ENCODE data around the gene B4GALNT1. TPM values are rescaled to one million over a fixed set of nuclear protein-coding genes. Genes with fewer than 3 reads are reported as not detected.

B4GALNT1 gene
- total RNA-seq, 2 donors from 2014 or later, result 1.5 to 3.6 TPM

DNA sequence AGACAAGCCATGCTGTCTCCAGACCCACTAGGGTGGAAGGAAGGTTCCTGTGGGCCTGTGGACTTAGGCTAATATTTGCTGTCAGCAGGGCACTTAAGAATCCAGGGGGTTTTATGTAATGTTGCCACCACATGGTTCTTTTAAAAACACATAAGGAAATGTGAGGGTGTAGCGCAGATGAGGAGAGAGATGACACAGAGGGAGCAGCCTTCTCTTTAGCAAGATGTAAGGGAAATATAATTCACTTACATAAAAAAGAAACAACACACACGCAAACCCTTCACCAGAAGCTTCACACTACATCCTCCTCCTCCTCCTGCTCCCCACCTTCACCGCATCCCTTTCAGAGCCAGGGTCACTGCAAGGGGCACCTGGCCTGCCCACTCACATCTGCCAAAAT is 46.9 kb downstream of the B4GALNT1 start:
- Mint-ChIP-seq H3K27me3 (peaks cover 5 to 7% of the 10 kb centered on the region in 2 donors), H3K27ac (no peak overlapping the region), H3K36me3 (no peaks in the 10 kb centered on the region), H3K9me3 (no peaks in the 10 kb centered on the region), H3K4me1 (ENCODE audit: low read depth in 2 of 2) (peaks cover 11 to 12% of the 10 kb centered on the region in 2 donors), H3K4me3 (no peak overlapping the region)
- DNase-seq (ENCODE audit: low spot score) (no peak), ATAC-seq (no peak)

DNA sequence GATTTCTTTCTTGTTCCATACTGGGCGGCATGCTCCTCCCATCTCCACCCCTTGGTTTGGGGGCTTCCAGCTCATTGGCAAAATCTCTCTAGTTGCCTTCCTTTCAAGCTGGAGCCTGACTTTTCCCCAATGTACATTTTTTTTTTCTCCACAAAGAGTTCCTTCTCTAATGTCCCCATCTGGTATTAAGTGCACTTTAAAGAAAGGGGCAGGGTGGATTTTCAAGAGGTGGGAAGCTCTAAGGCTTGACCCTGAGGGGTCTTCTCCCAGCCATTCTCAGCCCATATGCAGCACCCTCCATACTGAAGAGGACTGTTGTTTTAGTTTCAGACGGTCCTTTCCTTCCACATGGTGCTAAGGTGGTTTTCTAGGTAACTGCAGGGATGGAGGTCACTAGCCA is 47.8 kb downstream of the B4GALNT1 start:
- Mint-ChIP-seq H3K9me3 (no peaks in the 10 kb centered on the region), H3K4me3 (no peak overlapping the region), H3K4me1 (ENCODE audit: low read depth in 2 of 2) (peaks cover 5 to 6% of the 10 kb centered on the region in 2 donors), H3K27me3 (peaks cover 5 to 7% of the 10 kb centered on the region in 2 donors), H3K36me3 (no peaks in the 10 kb centered on the region), H3K27ac (no peak overlapping the region)
- ATAC-seq (no peak), DNase-seq (ENCODE audit: low spot score) (no peak)

DNA sequence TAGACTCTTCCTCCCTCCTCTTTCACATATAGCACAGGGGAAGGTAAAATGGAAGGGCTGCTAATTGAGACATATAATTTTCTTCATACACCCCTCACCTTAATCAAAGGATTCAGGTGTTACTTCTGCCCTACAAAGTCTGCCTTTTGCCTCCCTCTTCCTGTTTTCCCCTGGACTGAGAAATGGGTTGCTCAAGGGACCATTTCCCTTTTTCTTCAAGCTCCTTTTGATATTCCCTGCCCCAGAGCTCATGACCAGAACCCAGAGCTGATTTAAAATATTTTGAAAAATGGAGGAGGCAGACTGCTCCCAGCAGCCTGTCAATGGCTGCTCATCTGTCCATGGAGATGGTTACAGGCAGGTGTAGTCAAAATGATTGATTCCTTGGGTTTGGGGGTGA is 48.3 kb downstream of the B4GALNT1 start:
- no peak overlapping the region for H3K27ac Mint-ChIP-seq
- DNase-seq (ENCODE audit: low spot score) (no peak), ATAC-seq (no peak)
- no peaks in the 10 kb centered on the region for H3K9me3 Mint-ChIP-seq
- H3K36me3 Mint-ChIP-seq, result no peaks in the 10 kb centered on the region
- peaks cover 5 to 7% of the 10 kb centered on the region in 2 donors for H3K27me3 Mint-ChIP-seq
- no peak overlapping the region for H3K4me3 Mint-ChIP-seq
- peaks cover 5 to 6% of the 10 kb centered on the region in 2 donors for H3K4me1 Mint-ChIP-seq (ENCODE audit: low read depth in 2 of 2)

DNA sequence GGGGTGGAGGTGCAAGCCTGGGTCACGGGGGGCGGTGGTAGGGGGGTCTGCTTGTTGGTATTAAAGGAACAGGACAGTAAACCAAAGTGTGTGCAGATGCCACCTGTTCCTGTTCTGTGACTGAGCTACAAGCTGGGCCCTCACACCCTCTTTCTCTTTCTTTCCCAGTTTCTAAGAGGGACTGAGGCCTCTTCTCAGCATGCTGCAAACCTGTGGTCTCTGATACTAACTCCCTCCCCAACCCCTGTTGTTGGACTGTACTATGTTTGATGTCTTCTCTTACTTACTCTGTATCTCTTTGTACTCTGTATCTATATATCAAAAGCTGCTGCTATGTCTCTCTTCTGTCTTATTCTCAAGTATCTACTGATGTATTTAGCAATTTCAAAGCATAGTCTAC is 49.0 kb downstream of the B4GALNT1 start:
- H3K9me3 Mint-ChIP-seq, result no peaks in the 10 kb centered on the region
- peaks cover 5 to 7% of the 10 kb centered on the region in 2 donors for H3K27me3 Mint-ChIP-seq

DNA sequence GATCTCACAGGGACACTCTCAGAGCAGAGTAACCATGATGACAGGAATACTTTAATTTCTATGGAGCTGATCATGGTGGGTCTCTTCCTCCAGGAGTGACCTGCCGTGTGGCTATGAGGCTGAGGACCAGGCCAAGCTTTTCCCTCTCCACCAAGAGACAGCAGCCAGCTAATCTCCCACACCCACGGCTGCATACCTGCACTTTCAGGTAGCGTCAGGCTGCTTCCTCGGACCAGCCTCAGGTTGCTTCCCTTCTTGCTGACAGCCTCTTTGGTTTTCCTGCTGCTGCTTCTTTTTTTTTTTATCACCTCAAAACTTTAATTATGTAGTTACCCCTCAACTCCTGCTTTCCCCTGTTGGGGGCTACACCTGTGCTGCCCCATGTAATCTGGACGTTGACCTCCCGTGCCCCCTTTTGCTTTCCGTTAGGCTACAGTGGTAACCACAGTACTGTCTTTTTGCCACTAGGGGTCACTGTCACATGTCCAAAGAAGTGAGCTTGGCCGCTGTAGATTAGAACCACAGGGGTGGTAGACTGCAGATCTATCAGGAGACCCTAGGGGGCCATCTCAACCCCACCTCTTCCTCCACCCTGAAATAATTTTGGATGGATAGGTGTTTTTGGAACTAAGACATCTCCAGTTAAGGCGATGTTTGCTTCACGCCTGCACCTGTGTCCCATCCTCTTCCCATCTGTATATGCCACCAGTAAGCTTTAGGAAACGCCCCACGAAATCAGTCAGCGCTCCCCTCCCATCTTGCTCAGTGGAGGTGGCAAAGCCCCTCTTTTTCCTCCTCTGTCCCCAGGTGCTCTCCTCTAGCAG is 49.8 kb downstream of the B4GALNT1 start:
- Mint-ChIP-seq H3K9me3 (no peaks in the 10 kb centered on the region), H3K36me3 (no peaks in the 10 kb centered on the region), H3K4me1 (ENCODE audit: low read depth in 2 of 2) (peaks cover 5 to 6% of the 10 kb centered on the region in 2 donors), H3K4me3 (no peak overlapping the region), H3K27me3 (peaks cover 5 to 7% of the 10 kb centered on the region in 2 donors), H3K27ac (no peak overlapping the region)
- peak; percentile 95 for ATAC-seq
- peak; percentile 81 for DNase-seq (ENCODE audit: low spot score)

More for the DNA sequence above, 49.0 kb downstream of the B4GALNT1 start:
- DNase-seq (ENCODE audit: low spot score) (no peak), ATAC-seq (no peak)
- Mint-ChIP-seq H3K36me3 (no peaks in the 10 kb centered on the region), H3K4me3 (no peak overlapping the region), H3K4me1 (ENCODE audit: low read depth in 2 of 2) (peaks cover 5 to 6% of the 10 kb centered on the region in 2 donors), H3K27ac (no peak overlapping the region)

DNA sequence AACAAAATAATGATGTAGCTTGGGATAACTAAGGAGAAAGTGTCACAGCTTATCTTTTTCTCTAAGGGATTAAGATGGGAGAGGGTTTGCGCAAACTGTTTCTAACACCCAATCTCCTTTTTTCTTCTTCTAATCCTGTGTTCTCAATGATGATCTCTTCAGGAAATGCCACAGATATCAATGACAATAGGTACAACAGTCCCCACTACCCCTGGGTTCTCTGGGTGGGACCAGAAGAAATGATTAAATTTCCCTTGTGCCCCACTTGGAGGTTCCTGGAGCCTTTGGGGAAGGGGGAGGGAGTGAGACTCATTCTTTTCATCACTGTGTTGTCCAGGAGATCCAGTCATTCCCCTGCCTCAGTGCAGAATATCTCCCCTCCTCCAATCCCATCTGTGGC is 50.6 kb downstream of the B4GALNT1 start:
- no peaks in the 10 kb centered on the region for H3K9me3 Mint-ChIP-seq
- no peaks in the 10 kb centered on the region for H3K36me3 Mint-ChIP-seq
- DNase-seq (ENCODE audit: low spot score), result no peak
- peaks cover 5 to 6% of the 10 kb centered on the region in 2 donors for H3K4me1 Mint-ChIP-seq (ENCODE audit: low read depth in 2 of 2)
- no peak overlapping the region for H3K27ac Mint-ChIP-seq
- no peak for ATAC-seq
- no peak overlapping the region for H3K4me3 Mint-ChIP-seq
- H3K27me3 Mint-ChIP-seq, result peaks cover 5 to 7% of the 10 kb centered on the region in 2 donors

DNA sequence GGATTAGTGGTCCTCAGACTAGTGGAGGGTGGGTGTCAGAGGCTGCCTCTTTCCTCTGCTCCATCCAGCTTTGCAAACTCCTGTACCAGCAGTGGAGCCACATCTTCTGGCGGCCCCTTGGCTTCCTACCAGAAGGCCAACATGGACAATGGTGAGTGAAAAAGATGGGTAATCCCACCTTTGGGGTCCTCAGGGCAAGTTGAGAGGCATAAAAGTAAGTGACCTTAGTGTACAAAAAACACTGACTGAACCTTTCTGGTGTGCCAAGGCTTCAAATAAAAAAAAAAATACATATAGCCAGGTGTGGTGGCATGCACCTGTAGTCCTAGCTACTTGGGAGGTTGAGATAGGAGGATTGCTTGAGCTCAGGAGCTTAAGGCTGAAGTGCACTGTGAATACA is 51.2 kb downstream of the B4GALNT1 start:
- Mint-ChIP-seq H3K4me1 (ENCODE audit: low read depth in 2 of 2) (peaks cover 5 to 6% of the 10 kb centered on the region in 2 donors), H3K4me3 (no peak overlapping the region), H3K27me3 (peaks cover 5 to 7% of the 10 kb centered on the region in 2 donors), H3K36me3 (no peaks in the 10 kb centered on the region), H3K27ac (no peak overlapping the region), H3K9me3 (no peaks in the 10 kb centered on the region)
- ATAC-seq (no peak), DNase-seq (ENCODE audit: low spot score) (no peak)

DNA sequence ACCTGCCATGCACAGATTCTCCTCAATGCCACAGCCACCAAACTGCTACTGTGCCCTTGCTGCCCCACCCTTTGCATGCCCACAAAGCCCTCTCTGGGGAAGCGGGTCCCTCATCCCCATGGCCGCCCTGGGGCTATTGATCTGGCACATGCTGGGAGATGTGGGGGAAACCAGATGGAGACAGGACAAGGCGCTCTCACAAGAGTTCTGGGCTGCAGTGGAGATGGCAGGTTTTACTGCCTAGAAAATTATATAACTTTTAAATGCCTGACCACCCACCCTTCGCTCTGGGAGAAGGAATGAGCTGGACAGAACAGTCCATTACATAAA is 52.6 kb downstream of the B4GALNT1 start:
- Mint-ChIP-seq H3K9me3 (no peaks in the 10 kb centered on the region), H3K27ac (no peak overlapping the region), H3K4me1 (ENCODE audit: low read depth in 2 of 2) (peaks cover 5 to 6% of the 10 kb centered on the region in 2 donors), H3K27me3 (peaks cover 7 to 10% of the 10 kb centered on the region in 2 donors), H3K36me3 (no peaks in the 10 kb centered on the region), H3K4me3 (no peak overlapping the region)
- DNase-seq (ENCODE audit: low spot score), result no peak
- no peak for ATAC-seq

DNA sequence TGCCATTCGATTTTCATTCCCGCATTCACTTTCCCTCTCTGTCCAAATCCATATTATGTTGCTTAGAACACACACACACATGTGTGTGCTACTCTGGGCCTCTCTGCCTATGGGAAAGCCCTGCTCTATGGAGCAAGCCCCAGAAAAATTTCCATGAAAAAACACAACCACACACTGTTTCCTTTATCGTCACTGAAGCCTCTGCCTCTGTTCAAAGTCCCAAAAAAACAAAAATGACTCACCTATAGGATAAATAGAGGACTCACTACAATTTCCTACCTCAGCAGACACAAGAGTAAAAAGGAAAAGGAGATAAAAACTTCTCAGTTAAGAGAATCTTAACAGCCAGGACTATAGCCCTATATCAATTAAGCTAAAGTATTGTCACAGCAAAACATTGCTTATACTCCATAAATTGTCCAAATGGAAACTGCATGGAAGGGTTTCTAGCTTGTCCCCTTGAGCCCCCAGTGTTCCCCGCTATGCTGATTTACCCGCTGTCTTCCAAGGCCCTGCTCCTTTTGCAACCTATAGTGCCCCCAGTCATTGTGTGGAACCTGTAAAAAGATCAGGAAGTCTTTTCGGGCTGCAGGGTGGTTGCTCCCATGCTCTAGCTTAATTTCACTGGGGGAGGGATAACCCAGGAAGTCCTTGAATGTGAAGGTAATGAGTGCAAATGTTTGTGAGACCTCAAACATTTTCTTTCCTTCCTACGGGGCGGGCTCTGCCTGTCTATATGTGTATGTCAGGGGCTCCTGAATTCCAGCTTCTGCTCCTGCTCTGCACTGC is 53.1 kb downstream of the B4GALNT1 start:
- H3K4me1 Mint-ChIP-seq (ENCODE audit: low read depth in 2 of 2), result peaks cover 5 to 6% of the 10 kb centered on the region in 2 donors
- no peak overlapping the region for H3K4me3 Mint-ChIP-seq
- no peaks in the 10 kb centered on the region for H3K9me3 Mint-ChIP-seq
- ATAC-seq (no peak), DNase-seq (ENCODE audit: low spot score) (no peak)
- H3K36me3 Mint-ChIP-seq, result no peaks in the 10 kb centered on the region
- peaks cover 7 to 11% of the 10 kb centered on the region in 2 donors for H3K27me3 Mint-ChIP-seq
- H3K27ac Mint-ChIP-seq, result no peak overlapping the region

DNA sequence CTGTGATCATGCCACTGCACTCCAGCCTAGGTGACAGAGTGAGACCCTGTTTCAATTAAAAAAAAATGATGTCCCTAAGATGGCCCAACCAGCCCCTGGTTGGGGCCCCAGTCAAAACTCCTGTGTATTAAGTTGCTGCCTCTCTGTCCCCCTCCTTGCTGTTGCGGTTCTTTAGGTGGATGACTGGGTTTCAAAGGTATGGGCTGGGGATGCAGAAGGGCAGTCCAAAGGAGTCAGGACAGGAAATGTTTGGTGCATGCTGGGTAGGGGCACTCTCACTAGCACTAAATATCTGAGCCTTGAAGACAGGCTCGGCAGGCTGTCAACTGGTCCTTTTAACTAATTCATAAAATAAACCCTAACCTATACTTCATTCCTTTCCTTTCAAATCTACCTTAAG is 54.0 kb downstream of the B4GALNT1 start:
- Mint-ChIP-seq H3K27me3 (peaks cover 7 to 11% of the 10 kb centered on the region in 2 donors), H3K4me3 (no peak overlapping the region), H3K36me3 (no peaks in the 10 kb centered on the region), H3K9me3 (no peaks in the 10 kb centered on the region), H3K4me1 (ENCODE audit: low read depth in 2 of 2) (peaks cover 5 to 6% of the 10 kb centered on the region in 2 donors), H3K27ac (no peak overlapping the region)
- DNase-seq (ENCODE audit: low spot score) (no peak), ATAC-seq (no peak)

DNA sequence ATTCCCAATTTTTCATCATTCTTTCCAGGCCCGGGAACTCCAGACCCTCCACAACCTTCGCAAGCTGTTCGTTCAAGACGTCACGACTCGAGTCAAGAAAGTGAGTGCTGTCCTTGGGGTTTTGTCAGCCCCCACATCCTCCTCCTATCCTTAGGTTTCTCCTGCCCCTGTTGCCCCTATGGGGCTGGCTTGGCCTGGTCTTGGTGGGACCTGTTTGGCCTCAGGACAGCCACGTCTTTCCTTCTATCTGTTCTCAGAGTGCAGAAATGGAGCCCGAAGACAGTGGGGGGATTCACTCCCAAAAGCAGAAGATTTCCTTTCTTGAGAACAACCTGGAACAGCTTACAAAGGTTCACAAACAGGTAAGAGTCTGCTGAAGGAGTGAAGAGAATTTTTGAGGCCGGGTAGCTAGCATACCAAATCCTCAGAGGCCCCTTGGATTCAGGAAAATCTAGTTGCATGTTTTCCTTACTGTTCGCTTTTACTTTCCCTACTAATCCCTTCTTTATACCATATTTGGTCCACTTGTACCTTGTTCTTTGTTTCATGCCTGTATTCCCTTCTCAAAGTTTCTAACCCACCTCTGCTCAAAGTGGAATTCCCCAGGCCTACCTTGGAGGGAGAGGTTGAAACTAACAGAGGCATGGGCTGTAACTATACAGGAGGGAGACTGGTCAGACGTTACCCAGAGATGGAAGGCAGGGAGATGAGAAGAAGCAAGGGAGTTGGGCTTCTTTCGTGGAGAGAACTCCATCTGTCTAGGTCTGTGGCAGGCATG is 54.8 kb downstream of the B4GALNT1 start:
- Mint-ChIP-seq H3K36me3 (no peaks in the 10 kb centered on the region), H3K4me3 (no peak overlapping the region), H3K4me1 (ENCODE audit: low read depth in 2 of 2) (peaks cover 1 to 2% of the 10 kb centered on the region in 2 donors), H3K9me3 (no peaks in the 10 kb centered on the region), H3K27ac (no peak overlapping the region), H3K27me3 (peaks cover 3 to 8% of the 10 kb centered on the region in 2 donors)
- DNase-seq (ENCODE audit: low spot score) (no peak), ATAC-seq (no peak)

DNA sequence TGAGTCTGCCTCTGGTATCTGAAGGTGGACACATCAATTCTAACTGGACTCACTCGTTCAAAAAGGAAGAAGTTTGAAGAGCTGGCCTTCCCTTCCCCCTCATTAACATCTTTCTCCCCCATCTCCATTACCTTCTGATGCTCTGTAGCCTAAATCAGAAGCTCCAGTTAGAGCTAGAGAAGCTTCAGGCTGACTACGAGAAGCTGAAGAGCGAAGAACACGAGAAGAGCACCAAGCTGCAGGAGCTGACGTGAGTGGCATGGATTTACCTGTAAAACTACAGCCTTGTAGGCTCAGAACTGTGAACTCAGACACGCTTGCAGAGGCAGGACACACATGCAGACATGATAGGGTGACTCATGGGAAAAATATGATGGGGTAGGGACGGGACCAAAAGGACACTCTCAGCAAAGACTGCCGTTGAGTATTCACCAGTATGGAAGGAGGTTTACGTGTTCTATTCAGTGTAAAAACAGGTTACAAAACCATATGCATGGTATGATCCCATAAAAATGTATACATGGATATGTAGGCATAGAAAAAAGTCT is 56.3 kb downstream of the B4GALNT1 start:
- H3K36me3 Mint-ChIP-seq, result no peaks in the 10 kb centered on the region
- peaks cover 0 to 6% of the 10 kb centered on the region in 2 donors for H3K27me3 Mint-ChIP-seq
- DNase-seq (ENCODE audit: low spot score), result no peak
- ATAC-seq, result no peak
- H3K27ac Mint-ChIP-seq, result no peak overlapping the region
- no peaks in the 10 kb centered on the region for H3K9me3 Mint-ChIP-seq
- no peak overlapping the region for H3K4me3 Mint-ChIP-seq
- H3K4me1 Mint-ChIP-seq (ENCODE audit: low read depth in 2 of 2), result no peaks in the 10 kb centered on the region

Measured in natural killer cell treated with Interleukin-12 subunit alpha and Interleukin-12 subunit beta and Interleukin-15 and Interleukin-18, amount 100 ng/mL, for 72 hours (primary cell).